ENCODE measurements around the gene SELPLG.

- TF ChIP-seq LEF1 (IDR thresholded peaks at IDR 0.05; ENCODE audit: borderline replicate concordance): no peak
- TF ChIP-seq ELF4 (IDR thresholded peaks at IDR 0.05): no peak
- no peak for TF ChIP-seq ZNF384 (IDR thresholded peaks at IDR 0.05)
- no peak for TF ChIP-seq NFRKB (IDR thresholded peaks at IDR 0.05)
- no peak for TF ChIP-seq SP1 (IDR thresholded peaks at IDR 0.05)
These were observed 43.9 kb downstream of the SELPLG start for GRCh38 chr12:108589840-108590229.

Measured in HEK293T (cell line).